Endothelial cell of umbilical vein (primary cell): ENCODE measurements around the gene PHC2. TPM values are rescaled to one million over a fixed set of nuclear protein-coding genes. Genes with fewer than 3 reads are reported as not detected.

Experiments
- BruUV-seq: library from RNA; stranded (reverse); fragments of 400-500 nt; replicated peaks from 2 replicates; lab custom pipeline; 2021; lab: Mats Ljungman, UMichigan
- CTCF ChIA-PET: fragments of 300-600, 350-600 bp; sonication (Branson Sonifier 250); formaldehyde crosslinking; loops from one replicate; lab custom pipeline; 2021; ENCODE audit warnings: antibody characterized with exemption, inconsistent platforms; lab: Charles Lee
- POLR2A ChIA-PET: fragments of 300-600, 350-600 bp; sonication (Branson Sonifier 250); formaldehyde crosslinking; loops from one replicate; lab custom pipeline; 2021; ENCODE audit warnings: antibody characterized with exemption, inconsistent platforms; lab: Charles Lee
- DNase-seq: peaks from one replicate; pipeline ENCODE4 v3.0.0-alpha.2; 2011; ENCODE audit warnings: low read depth, low spot score
- FAIRE-seq: peaks from 2 replicates; lab custom pipeline; 2011; peaks lifted over from hg19 to GRCh38; lab: Jason Lieb, UNC
- H2AFZ ChIP-seq: 2 replicates; pipeline ENCODE4 v1.6.0; 2012; ENCODE audit warnings: low read depth, low read length, control low read depth, inconsistent platforms
- H3K27ac ChIP-seq: 2 replicates; pipeline ENCODE4 v1.5.1; 2011; ENCODE audit warnings: low read depth, mild to moderate bottlenecking, control low read depth, low read length, moderate library complexity; ENCODE audit not compliant: insufficient read depth
- H3K27me3 ChIP-seq, 2 experiments: 2 replicates each; pipeline versions ENCODE4 v1.6.0 to v1.6.1; 2011; ENCODE audit warnings: low read length in 2 of 2, mixed read lengths in 1 of 2; ENCODE audit not compliant: control insufficient read depth in 2 of 2, insufficient read depth in 2 of 2
- H3K36me3 ChIP-seq, 2 experiments: 2 replicates in 1 of 2; 3 replicates in 1 of 2; pipeline ENCODE4 v1.5.1; 2011; ENCODE audit warnings: low read length in 2 of 2, mild to moderate bottlenecking in 1 of 2, moderate library complexity in 1 of 2; ENCODE audit not compliant: control insufficient read depth in 2 of 2, insufficient read depth in 2 of 2; ENCODE audit errors: extremely low read depth in 1 of 2
- H3K4me1 ChIP-seq: 3 replicates; pipeline ENCODE4 v1.5.1; 2011; ENCODE audit warnings: mild to moderate bottlenecking, low read length; ENCODE audit not compliant: control insufficient read depth, insufficient read depth; ENCODE audit errors: extremely low read depth
- H3K4me2 ChIP-seq: 2 replicates; pipeline ENCODE4 v1.6.1; 2011; ENCODE audit warnings: low read length, control low read depth, mixed read lengths; ENCODE audit not compliant: insufficient read depth
- H3K4me3 ChIP-seq, 3 experiments: fragments of 200-600 bp in 1 of 3; sonication (generic), shearing (Covaris generic) in 1 of 3; replicated peaks in 1 of 3; 2 replicates each; pipeline ENCODE4 v1.5.1; 2011 to 2016; ENCODE audit warnings: control low read depth in 3 of 3, low read length in 3 of 3, mild to moderate bottlenecking in 2 of 3, inconsistent platforms in 1 of 3, low read depth in 1 of 3, moderate library complexity in 1 of 3; ENCODE audit not compliant: insufficient read depth in 1 of 3
- H3K79me2 ChIP-seq: 2 replicates; pipeline ENCODE4 v1.6.0; 2012; ENCODE audit warnings: low read length, inconsistent platforms; ENCODE audit not compliant: control insufficient read depth, insufficient read depth
- H3K9ac ChIP-seq: replicated peaks from 2 replicates; pipeline ENCODE3; 2011; ENCODE audit warnings: low read length, control low read depth; ENCODE audit not compliant: insufficient read depth; ENCODE audit errors: extremely low read depth
- H3K9me1 ChIP-seq: replicated peaks from 3 replicates; pipeline ENCODE4 v1.6.0; 2011; ENCODE audit warnings: mild to moderate bottlenecking, low read length; ENCODE audit not compliant: control insufficient read depth, insufficient read depth; ENCODE audit errors: extremely low read depth
- H3K9me3 ChIP-seq: replicated peaks from 2 replicates; pipeline ENCODE4 v1.5.1; 2012; ENCODE audit warnings: low read length, inconsistent platforms; ENCODE audit not compliant: control insufficient read depth, insufficient read depth
- H4K20me1 ChIP-seq: replicated peaks from 2 replicates; pipeline ENCODE3; 2011; ENCODE audit warnings: mild to moderate bottlenecking, low read length; ENCODE audit not compliant: control insufficient read depth, insufficient read depth; ENCODE audit errors: extremely low read depth
- EZH2 ChIP-seq: IDR thresholded peaks from 2 replicates; pipeline ENCODE4 v1.6.1; 2012; ENCODE audit warnings: borderline replicate concordance, low read depth, mild to moderate bottlenecking, moderate library complexity, low read length, inconsistent platforms; ENCODE audit not compliant: severe bottlenecking
- FOS ChIP-seq: IDR thresholded peaks from 2 replicates; pipeline ENCODE4 v1.6.1; 2011; ENCODE audit warnings: mild to moderate bottlenecking, low read length, moderate library complexity, borderline replicate concordance; ENCODE audit not compliant: insufficient read depth
- GATA2 ChIP-seq: IDR thresholded peaks from 2 replicates; pipeline ENCODE4 v1.7.0; 2011; ENCODE audit warnings: low read depth, mild to moderate bottlenecking, moderate library complexity, mixed read lengths, low read length; ENCODE audit not compliant: insufficient read length, insufficient read depth
- JUN ChIP-seq: IDR thresholded peaks from 2 replicates; pipeline ENCODE4 v1.6.1; 2011; ENCODE audit warnings: borderline replicate concordance, low read depth; ENCODE audit not compliant: insufficient read length, insufficient read depth
- POLR2AphosphoS5 ChIP-seq: IDR thresholded peaks from 2 replicates; pipeline ENCODE4 v1.6.1; 2012; ENCODE audit warnings: low read depth, mild to moderate bottlenecking, control low read depth, low read length, moderate library complexity; ENCODE audit not compliant: insufficient read depth
- dilution Hi-C: fragments of 300-500 bp; cut with MboI; formaldehyde crosslinking; loops from one replicate; pipeline ENCODE4 v1.15.0; 2019; ENCODE audit warnings: low sequenced_read_pairs; ENCODE audit not compliant: extremely low pct_ligation_motif_present
- intact Hi-C: fragments of 100-400 bp; cut with micrococcal nuclease; formaldehyde crosslinking; loops from one replicate; pipeline ENCODE4 v1.10.0; 2022
- polyA plus RNA-seq, 4 experiments: library from polyadenylated mRNA; depleted of rRNA in 3 of 4; stranded (reverse) in 3 of 4; unstranded in 1 of 4; fragments of >200 nt; gene quantifications; 2 replicates each; pipeline versions ENCODE4 v1.2.1 to v1.2.3, GENCODE V29; 2011 to 2012; ENCODE audit warnings: missing spikeins in 1 of 4
- total RNA-seq: library from RNA; stranded (reverse); gene quantifications from 2 replicates; pipeline ENCODE4 v1.2.3, GENCODE V29; 2021
- TF ChIP-seq, protein P1 (sequence below), 2 donors: IDR thresholded peaks; 1 replicate in 1 of 2; 2 replicates in 1 of 2; pipeline ENCODE4 v1.5.1; 2011; ENCODE audit warnings: low read length in 2 of 2, mild to moderate bottlenecking in 2 of 2, moderate library complexity in 2 of 2, control low read depth in 1 of 2, inconsistent platforms in 1 of 2, low read depth in 1 of 2; ENCODE audit not compliant: insufficient read depth in 1 of 2; ENCODE audit errors: extremely low read depth in 1 of 2
- TF ChIP-seq, protein P2 (sequence below): IDR thresholded peaks from 2 replicates; pipeline ENCODE4 v1.6.1; 2011; ENCODE audit not compliant: insufficient read depth, insufficient read length

PHC2 gene
- total and polyA plus RNA-seq, 2 donors (not counting 3 experiments of a cell fraction or from before 2014, with no cell fraction given): 65.6 to 79.0 TPM

DNA sequence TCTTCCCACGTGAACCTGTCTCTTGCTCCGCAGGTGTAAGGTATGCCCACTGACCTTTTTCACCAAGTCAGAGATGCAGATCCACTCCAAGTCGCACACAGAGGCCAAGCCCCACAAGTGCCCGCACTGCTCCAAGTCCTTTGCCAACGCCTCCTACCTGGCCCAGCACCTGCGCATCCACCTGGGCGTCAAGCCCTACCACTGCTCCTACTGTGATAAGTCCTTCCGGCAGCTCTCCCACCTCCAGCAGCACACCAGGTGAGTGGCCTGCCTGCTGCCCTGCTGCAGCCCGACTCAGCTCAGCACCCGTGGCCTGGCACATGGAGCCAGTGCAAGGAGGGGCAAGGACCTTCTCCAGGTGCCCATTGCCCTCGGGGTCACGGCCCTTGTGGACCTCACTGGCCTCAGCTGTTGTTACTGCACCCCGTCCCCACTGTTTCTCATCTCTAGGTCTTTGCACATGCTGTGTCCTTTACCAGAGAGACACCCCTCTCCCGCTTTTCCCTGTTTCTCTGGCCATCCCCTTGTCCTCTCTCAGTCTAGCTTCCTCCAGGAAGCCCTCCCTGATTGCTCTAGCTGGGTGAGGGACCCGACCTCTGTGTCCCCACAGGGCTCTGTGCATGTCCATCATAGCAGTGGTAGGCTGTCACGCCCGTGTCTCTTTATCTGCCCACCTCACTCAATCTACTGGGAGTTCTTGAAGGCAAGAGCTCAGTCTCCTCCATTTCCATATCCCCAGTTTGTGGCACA lies 149.2 kb downstream of the PHC2 start:
- Histone ChIP-seq H3K4me1 (no peaks in the 10 kb centered on the region), H3K79me2 (no peaks in the 10 kb centered on the region), H3K4me2 (no peak overlapping the region), H3K9ac (no peak overlapping the region), H3K27ac (no peak overlapping the region), H2AFZ (no peak overlapping the region), H3K9me1 (no peaks in the 10 kb centered on the region), H3K27me3 (no peaks in the 10 kb centered on the region), H3K4me3 (no peak overlapping the region), H3K36me3 (peaks cover 7 to 25% of the 10 kb centered on the region in 2 experiments), H4K20me1 (no peaks in the 10 kb centered on the region), H3K9me3 (no peaks in the 10 kb centered on the region)
- FAIRE-seq: no peak
- dilution Hi-C loops (no loop called here), intact Hi-C loops (no loop called here)
- TF ChIP-seq FOS: no peak
- TF ChIP-seq, protein P1, sequence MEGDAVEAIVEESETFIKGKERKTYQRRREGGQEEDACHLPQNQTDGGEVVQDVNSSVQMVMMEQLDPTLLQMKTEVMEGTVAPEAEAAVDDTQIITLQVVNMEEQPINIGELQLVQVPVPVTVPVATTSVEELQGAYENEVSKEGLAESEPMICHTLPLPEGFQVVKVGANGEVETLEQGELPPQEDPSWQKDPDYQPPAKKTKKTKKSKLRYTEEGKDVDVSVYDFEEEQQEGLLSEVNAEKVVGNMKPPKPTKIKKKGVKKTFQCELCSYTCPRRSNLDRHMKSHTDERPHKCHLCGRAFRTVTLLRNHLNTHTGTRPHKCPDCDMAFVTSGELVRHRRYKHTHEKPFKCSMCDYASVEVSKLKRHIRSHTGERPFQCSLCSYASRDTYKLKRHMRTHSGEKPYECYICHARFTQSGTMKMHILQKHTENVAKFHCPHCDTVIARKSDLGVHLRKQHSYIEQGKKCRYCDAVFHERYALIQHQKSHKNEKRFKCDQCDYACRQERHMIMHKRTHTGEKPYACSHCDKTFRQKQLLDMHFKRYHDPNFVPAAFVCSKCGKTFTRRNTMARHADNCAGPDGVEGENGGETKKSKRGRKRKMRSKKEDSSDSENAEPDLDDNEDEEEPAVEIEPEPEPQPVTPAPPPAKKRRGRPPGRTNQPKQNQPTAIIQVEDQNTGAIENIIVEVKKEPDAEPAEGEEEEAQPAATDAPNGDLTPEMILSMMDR (IDR thresholded peaks at IDR 0.05; ENCODE audit: extremely low read depth in 1 of 2, insufficient read depth in 1 of 2, low read depth in 1 of 2, low read length in 2 of 2): no peak
- no peak for TF ChIP-seq EZH2
- TF ChIP-seq, protein P2, sequence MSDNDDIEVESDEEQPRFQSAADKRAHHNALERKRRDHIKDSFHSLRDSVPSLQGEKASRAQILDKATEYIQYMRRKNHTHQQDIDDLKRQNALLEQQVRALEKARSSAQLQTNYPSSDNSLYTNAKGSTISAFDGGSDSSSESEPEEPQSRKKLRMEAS: no peak
- TF ChIP-seq POLR2AphosphoS5: no peak
- no peak for TF ChIP-seq JUN
- no peak for TF ChIP-seq GATA2
- BruUV-seq: no TSS peak
- ChIA-PET POLR2A (no interaction called here), CTCF (interaction anchor here (1.0 to 1.6 kb wide), 2 partner anchors 13 to 143 kb away, joined by 3 to 4 read pairs; no protein-coding TSS in a partner anchor)
- DNase-seq: no peak
